ENCODE data around the gene LARGE1. TPM values are rescaled to one million over a fixed set of nuclear protein-coding genes. Genes with fewer than 3 reads are reported as not detected.

The LARGE1 gene
- total RNA-seq, 2 donors from 2014 or later, result 29.5 to 42.1 TPM

DNA sequence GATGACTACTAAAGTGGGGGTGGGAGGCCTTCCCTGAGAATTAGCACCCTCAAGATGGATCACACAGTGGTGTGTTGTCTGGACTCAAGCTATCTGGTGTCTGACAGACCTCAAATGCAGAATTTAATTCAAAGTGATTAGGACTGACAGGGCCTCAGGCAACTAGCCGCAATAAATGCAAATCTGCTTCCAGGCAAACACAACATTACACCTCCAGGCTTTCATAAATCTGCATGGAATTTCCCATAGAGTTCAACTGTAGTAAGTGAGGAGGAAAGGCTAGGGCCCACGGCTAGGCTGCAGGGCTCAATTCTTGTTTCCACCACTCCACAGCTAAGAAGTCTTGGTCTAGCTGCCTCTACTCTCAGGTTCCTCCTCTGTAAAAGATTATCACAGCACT, 331.4 kb downstream of the LARGE1 start:
- H3K27me3 ChIP-seq (replicated peaks; ENCODE audit: insufficient read depth), result no peaks in the 10 kb centered on the region
- H3K27ac ChIP-seq, result no peak overlapping the region
- TF ChIP-seq, protein P1, sequence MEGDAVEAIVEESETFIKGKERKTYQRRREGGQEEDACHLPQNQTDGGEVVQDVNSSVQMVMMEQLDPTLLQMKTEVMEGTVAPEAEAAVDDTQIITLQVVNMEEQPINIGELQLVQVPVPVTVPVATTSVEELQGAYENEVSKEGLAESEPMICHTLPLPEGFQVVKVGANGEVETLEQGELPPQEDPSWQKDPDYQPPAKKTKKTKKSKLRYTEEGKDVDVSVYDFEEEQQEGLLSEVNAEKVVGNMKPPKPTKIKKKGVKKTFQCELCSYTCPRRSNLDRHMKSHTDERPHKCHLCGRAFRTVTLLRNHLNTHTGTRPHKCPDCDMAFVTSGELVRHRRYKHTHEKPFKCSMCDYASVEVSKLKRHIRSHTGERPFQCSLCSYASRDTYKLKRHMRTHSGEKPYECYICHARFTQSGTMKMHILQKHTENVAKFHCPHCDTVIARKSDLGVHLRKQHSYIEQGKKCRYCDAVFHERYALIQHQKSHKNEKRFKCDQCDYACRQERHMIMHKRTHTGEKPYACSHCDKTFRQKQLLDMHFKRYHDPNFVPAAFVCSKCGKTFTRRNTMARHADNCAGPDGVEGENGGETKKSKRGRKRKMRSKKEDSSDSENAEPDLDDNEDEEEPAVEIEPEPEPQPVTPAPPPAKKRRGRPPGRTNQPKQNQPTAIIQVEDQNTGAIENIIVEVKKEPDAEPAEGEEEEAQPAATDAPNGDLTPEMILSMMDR (IDR thresholded peaks at IDR 0.05), result no peak
- no peak for DNase-seq (ENCODE audit: low spot score)
- H3K36me3 ChIP-seq, result no peaks in the 10 kb centered on the region
- H3K4me1 ChIP-seq (ENCODE audit: control insufficient read depth in 1 of 2, low read depth in 2 of 2), result no peaks in the 10 kb centered on the region
- no peak for ATAC-seq (ENCODE audit: insufficient number of reproducible peaks, low FRiP score, low read depth)
- H3K9me3 ChIP-seq, result no peaks in the 10 kb centered on the region
- no peak overlapping the region for H3K4me3 ChIP-seq

DNA sequence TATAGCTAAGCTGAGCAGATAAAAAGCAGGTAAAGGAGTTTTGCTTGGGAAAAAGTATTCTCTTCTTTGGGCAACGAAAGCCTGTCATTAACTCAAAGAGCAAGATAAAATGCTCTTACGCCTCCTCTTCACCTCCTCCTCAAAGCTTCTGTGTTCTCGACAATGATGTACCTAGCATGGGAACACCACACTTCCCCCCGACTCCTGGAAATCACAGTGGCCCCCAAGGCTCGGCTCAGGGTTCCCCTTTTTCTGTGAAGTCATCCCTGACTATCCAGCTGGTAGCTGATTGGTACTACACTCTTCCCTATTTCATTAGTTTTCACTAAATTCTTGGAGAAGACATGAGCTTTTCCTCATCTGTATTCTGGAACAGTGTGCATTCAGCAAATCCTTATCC, 336.1 kb downstream of the LARGE1 start:
- H3K4me1 ChIP-seq (ENCODE audit: control insufficient read depth in 1 of 2, low read depth in 2 of 2), result no peaks in the 10 kb centered on the region
- H3K27ac ChIP-seq, result no peak overlapping the region
- no peaks in the 10 kb centered on the region for H3K27me3 ChIP-seq (replicated peaks; ENCODE audit: insufficient read depth)
- no peak for ATAC-seq (ENCODE audit: insufficient number of reproducible peaks, low FRiP score, low read depth)
- H3K9me3 ChIP-seq, result no peaks in the 10 kb centered on the region
- no peaks in the 10 kb centered on the region for H3K36me3 ChIP-seq
- TF ChIP-seq, protein P1 (IDR thresholded peaks at IDR 0.05), result no peak
- DNase-seq (ENCODE audit: low spot score), result no peak
- H3K4me3 ChIP-seq, result no peak overlapping the region

DNA sequence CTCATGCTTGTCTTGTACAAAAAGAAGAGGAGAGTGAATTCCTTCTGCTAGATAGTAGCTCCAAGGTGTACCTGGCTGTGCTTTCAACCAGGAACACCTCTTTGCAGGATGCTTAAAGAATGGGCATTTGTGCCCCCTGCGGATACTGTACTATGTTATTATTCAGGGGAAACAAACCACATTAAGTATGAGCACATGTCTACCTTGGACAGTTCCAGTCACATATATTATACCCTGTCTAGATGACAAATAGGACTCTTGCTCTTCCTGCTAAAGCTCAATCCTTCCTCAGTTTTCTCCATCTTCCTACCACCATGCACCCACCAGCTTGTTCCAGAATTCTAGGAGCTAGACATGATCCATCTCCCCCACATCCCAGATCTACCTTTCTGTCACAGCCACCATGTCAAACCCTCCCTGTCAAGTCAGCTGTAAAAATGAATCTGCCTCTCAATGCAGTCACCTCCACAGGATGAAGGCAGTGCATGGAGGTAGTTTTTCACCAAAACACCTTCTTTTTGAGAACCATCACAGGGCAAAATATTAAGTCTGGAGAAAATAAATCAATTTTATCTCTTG, 337.4 kb downstream of the LARGE1 start:
- Histone ChIP-seq H3K4me1 (ENCODE audit: control insufficient read depth in 1 of 2, low read depth in 2 of 2) (no peaks in the 10 kb centered on the region), H3K27ac (no peak overlapping the region), H3K4me3 (no peak overlapping the region), H3K27me3 (replicated peaks; ENCODE audit: insufficient read depth) (no peaks in the 10 kb centered on the region), H3K36me3 (no peaks in the 10 kb centered on the region), H3K9me3 (no peaks in the 10 kb centered on the region)
- no peak for ATAC-seq (ENCODE audit: insufficient number of reproducible peaks, low FRiP score, low read depth)
- TF ChIP-seq, protein P1 (IDR thresholded peaks at IDR 0.05), result no peak
- DNase-seq (ENCODE audit: low spot score), result no peak

DNA sequence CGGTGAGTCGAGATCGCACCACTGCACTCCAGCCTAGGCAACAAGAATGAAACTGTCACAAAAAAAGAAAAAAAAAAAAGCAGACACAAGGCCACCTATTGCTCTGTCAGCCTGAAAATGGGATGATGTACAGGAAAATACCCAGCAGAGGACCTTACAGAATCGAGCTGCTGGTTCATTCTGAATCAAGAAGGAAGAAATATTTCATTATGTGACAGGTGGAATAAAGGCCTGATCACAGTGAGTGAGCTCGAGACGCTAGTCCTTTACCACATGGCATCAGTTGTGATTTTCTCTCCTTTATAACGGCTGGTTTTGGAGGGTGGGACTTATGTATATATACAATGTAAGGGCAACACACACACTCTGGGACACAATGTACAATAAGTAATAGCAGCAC, 340.0 kb downstream of the LARGE1 start:
- H3K36me3 ChIP-seq, result no peaks in the 10 kb centered on the region
- H3K9me3 ChIP-seq, result no peaks in the 10 kb centered on the region
- no peaks in the 10 kb centered on the region for H3K4me1 ChIP-seq (ENCODE audit: control insufficient read depth in 1 of 2, low read depth in 2 of 2)
- ATAC-seq (ENCODE audit: insufficient number of reproducible peaks, low FRiP score, low read depth) (no peak), DNase-seq (ENCODE audit: low spot score) (no peak)
- H3K4me3 ChIP-seq, result no peak overlapping the region
- no peak overlapping the region for H3K27ac ChIP-seq
- no peaks in the 10 kb centered on the region for H3K27me3 ChIP-seq (replicated peaks; ENCODE audit: insufficient read depth)
- TF ChIP-seq, protein P1 (IDR thresholded peaks at IDR 0.05), result no peak

DNA sequence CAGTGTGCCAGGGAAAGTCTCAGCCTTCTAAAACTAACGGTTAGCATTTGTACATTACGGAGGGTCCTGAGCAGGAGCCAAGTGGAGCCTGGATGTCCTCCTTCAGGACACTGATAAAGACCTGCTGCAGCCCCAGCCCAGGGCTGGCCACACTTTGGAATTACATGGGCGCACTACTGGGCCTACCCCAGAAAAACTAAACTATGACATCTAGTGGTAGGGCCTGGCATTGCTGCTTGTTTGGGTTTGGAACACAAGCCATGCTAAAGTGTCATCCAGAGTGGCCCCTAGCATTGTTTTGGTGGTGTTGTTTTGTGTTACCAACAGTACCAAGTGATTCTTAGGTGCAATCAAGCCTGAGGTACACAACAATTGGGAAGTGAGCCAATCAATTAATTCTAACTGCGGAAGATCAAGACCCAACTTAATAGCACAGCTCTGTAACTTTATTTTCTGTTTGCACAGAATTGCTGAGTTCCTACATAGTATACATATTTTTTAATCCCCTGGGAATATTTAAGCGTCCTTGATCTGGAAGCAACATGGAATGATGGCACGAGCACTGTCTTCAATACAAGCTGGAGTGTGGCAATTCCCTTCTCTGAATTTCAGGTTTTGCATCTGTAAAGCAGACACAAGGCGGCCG, 340.7 kb downstream of the LARGE1 start:
- H3K36me3 ChIP-seq, result no peaks in the 10 kb centered on the region
- no peaks in the 10 kb centered on the region for H3K4me1 ChIP-seq (ENCODE audit: control insufficient read depth in 1 of 2, low read depth in 2 of 2)
- ATAC-seq (ENCODE audit: insufficient number of reproducible peaks, low FRiP score, low read depth) (peak; percentile 46), DNase-seq (ENCODE audit: low spot score) (no peak)
- no peaks in the 10 kb centered on the region for H3K9me3 ChIP-seq
- no peak overlapping the region for H3K27ac ChIP-seq
- no peaks in the 10 kb centered on the region for H3K27me3 ChIP-seq (replicated peaks; ENCODE audit: insufficient read depth)
- TF ChIP-seq, protein P1 (IDR thresholded peaks at IDR 0.05), result peak; percentile 83
- no peak overlapping the region for H3K4me3 ChIP-seq
